Neuronal stem cell (in vitro differentiated cells): ENCODE data around the gene MUCL3.
"Not testable (repeated sequence)": the region's sequence is repeated elsewhere in the genome, so short reads cannot be mapped to it uniquely, and the experiment has no call there.

Experiments
- DNase-seq: peaks from one replicate; pipeline ENCODE4 v3.0.0-alpha.2; 2013; ENCODE audit warnings: low spot score
- H2AFZ ChIP-seq: one replicate; pipeline ENCODE4 v1.6.1; 2013; ENCODE audit warnings: mild to moderate bottlenecking, low read length, inconsistent platforms
- H2AK5ac ChIP-seq: 2 replicates; pipeline ENCODE4 v1.6.1; 2013; ENCODE audit warnings: low read depth, mild to moderate bottlenecking, inconsistent platforms, low read length, moderate library complexity, mixed read lengths
- H2BK120ac ChIP-seq: 2 replicates; pipeline ENCODE4 v1.6.1; 2013; ENCODE audit warnings: low read depth, mild to moderate bottlenecking, inconsistent platforms, low read length, moderate library complexity, mixed read lengths
- H2BK12ac ChIP-seq: one replicate; pipeline ENCODE4 v1.6.1; 2013; ENCODE audit warnings: low read length, inconsistent platforms
- H2BK15ac ChIP-seq: 2 replicates; pipeline ENCODE4 v1.6.1; 2013; ENCODE audit warnings: mild to moderate bottlenecking, low read length, inconsistent platforms, mixed read lengths
- H2BK5ac ChIP-seq: one replicate; pipeline ENCODE4 v1.6.1; 2013; ENCODE audit warnings: inconsistent platforms, mild to moderate bottlenecking, low read length, moderate library complexity
- H3K14ac ChIP-seq: one replicate; pipeline ENCODE4 v1.6.1; 2013; ENCODE audit warnings: low read length, inconsistent platforms
- H3K18ac ChIP-seq: 2 replicates; pipeline ENCODE4 v1.6.1; 2013; ENCODE audit warnings: low read length, inconsistent platforms
- H3K23ac ChIP-seq: 2 replicates; pipeline ENCODE4 v1.6.1; 2013; ENCODE audit warnings: low read depth, mild to moderate bottlenecking, mixed read lengths, low read length, inconsistent platforms; ENCODE audit not compliant: poor library complexity
- H3K27ac ChIP-seq: replicated peaks from 3 replicates; pipeline ENCODE4 v1.5.1; 2013; ENCODE audit warnings: low read length, inconsistent platforms
- H3K27me3 ChIP-seq, 3 experiments: 2 replicates each; pipeline ENCODE4 v1.6.1; 2013; ENCODE audit warnings: low read length in 3 of 3, mild to moderate bottlenecking in 2 of 3, inconsistent platforms in 1 of 3, low read depth in 1 of 3, mixed read lengths in 1 of 3, moderate library complexity in 1 of 3; ENCODE audit not compliant: control insufficient read depth in 3 of 3, insufficient read depth in 3 of 3
- H3K36me3 ChIP-seq, 2 donors: replicated peaks in 1 of 2; 2 replicates each; pipeline ENCODE4 v1.6.1; 2013; ENCODE audit warnings: low read length in 2 of 2; ENCODE audit not compliant: control insufficient read depth in 2 of 2, insufficient read depth in 2 of 2
- H3K4ac ChIP-seq: 2 replicates; pipeline ENCODE4 v1.6.1; 2013; ENCODE audit warnings: inconsistent platforms, mild to moderate bottlenecking, low read length, moderate library complexity
- H3K4me1 ChIP-seq, 2 donors: 1 replicate in 1 of 2; 2 replicates in 1 of 2; pipeline ENCODE4 v1.6.1; 2013; ENCODE audit warnings: low read length in 2 of 2, low read depth in 1 of 2; ENCODE audit not compliant: control insufficient read depth in 2 of 2, insufficient read depth in 1 of 2
- H3K4me2 ChIP-seq: one replicate; pipeline ENCODE4 v1.6.1; 2013; ENCODE audit warnings: mild to moderate bottlenecking, low read length, inconsistent platforms; ENCODE audit not compliant: insufficient read depth, poor library complexity, severe bottlenecking
- H3K4me3 ChIP-seq, 2 donors: 2 replicates each; pipeline ENCODE4 v1.5.1; 2013; ENCODE audit warnings: low read length in 2 of 2, mild to moderate bottlenecking in 2 of 2, inconsistent platforms in 1 of 2, moderate library complexity in 1 of 2
- H3K79me1 ChIP-seq: one replicate; pipeline ENCODE4 v1.6.1; 2013; ENCODE audit warnings: low read depth, mild to moderate bottlenecking, inconsistent platforms, low read length, moderate library complexity
- H3K9ac ChIP-seq: one replicate; pipeline ENCODE4 v1.6.1; 2013; ENCODE audit warnings: mild to moderate bottlenecking, low read depth, low read length, inconsistent platforms; ENCODE audit not compliant: poor library complexity
- H3K9me3 ChIP-seq, 2 donors: replicated peaks in 1 of 2; 2 replicates each; pipeline versions ENCODE3 to v1.6.1; 2013; ENCODE audit warnings: low read length in 2 of 2, mild to moderate bottlenecking in 2 of 2, inconsistent platforms in 1 of 2, low read depth in 1 of 2, mixed read lengths in 1 of 2, moderate library complexity in 1 of 2; ENCODE audit not compliant: control insufficient read depth in 2 of 2, insufficient read depth in 1 of 2
- H4K8ac ChIP-seq: one replicate; pipeline ENCODE4 v1.6.1; 2013; ENCODE audit warnings: low read depth, mild to moderate bottlenecking, inconsistent platforms, low read length, moderate library complexity
- H4K91ac ChIP-seq: one replicate; pipeline ENCODE4 v1.6.1; 2013; ENCODE audit warnings: low read length, low read depth, mild to moderate bottlenecking, inconsistent platforms; ENCODE audit not compliant: poor library complexity
- WGBS, 2 donors: extraction: QIAGEN DNeasy Blood & Tissue Kit; methylation state at CpG; one replicate each; pipeline ENCODE4 v1.1.7; 2013; ENCODE audit warnings: missing lambda C conversion rate in 2 of 2, mixed read lengths in 1 of 2; ENCODE audit not compliant: insufficient read length in 2 of 2, insufficient replicate concordance in 1 of 2; ENCODE audit errors: extremely low coverage in 2 of 2; 5-methylcytosine and 5-hydroxymethylcytosine counted together

Gene MUCL3

DNA sequence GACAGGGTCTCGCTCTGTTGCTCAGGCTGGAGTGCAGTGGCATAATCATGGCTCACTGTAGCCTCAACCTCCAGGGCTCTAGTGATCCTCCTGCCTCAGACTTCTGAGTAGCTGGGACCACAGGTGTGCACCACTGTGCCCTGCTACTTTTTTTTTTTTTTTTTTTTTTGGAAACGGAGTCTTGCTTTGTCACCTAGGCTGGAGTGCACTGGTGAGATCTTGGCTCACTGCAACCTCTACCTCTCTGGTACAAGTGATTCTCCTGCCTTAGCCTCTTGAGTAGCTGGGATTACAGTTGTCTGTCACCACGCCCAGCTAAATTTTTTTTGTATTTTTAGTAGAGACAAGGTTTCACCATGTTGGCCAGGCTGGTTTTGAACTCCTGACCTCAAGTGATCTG is 13.7 kb upstream of the MUCL3 start:
- H3K14ac ChIP-seq, H3K4ac ChIP-seq, H3K18ac ChIP-seq, H2BK5ac ChIP-seq, H2BK15ac ChIP-seq, H4K8ac ChIP-seq, H3K4me2 ChIP-seq, H3K4me3 ChIP-seq, H3K27me3 ChIP-seq, DNase-seq, H2AK5ac ChIP-seq, H3K4me1 ChIP-seq, H2BK120ac ChIP-seq, H2AFZ ChIP-seq, H3K9ac ChIP-seq, H3K79me1 ChIP-seq, H4K91ac ChIP-seq, H3K27ac ChIP-seq, H2BK12ac ChIP-seq, H3K23ac ChIP-seq: not testable (repeated sequence)
- Histone ChIP-seq H3K36me3 (peaks cover 33 to 56% of the 10 kb centered on the region in 2 donors), H3K9me3 (peaks cover 4 to 13% of the 10 kb centered on the region in 2 donors)
- WGBS, 2 donors = no CpG with 5 or more reads among the region's 3 CpGs

DNA sequence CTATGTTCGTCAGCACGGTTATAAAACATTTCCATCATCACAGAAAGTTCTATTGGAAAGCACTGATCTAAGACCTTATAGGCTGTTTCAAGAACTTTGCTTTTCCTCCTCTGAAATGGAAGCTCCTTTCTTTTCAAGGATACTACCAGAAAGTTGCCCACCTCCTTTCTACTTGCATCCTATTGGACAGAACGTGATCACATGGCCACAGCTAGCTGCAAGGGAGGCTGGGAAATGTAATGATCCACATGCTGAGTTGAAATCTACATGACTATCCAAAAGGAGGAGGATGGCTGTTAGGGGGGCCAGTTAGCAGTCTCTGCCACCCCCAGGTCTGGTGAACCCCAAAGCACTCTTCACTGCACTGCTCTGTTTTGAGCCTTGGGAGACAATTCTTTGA is 12.1 kb upstream of the MUCL3 start:
- H3K79me1 ChIP-seq = no peaks in the 10 kb centered on the region

DNA sequence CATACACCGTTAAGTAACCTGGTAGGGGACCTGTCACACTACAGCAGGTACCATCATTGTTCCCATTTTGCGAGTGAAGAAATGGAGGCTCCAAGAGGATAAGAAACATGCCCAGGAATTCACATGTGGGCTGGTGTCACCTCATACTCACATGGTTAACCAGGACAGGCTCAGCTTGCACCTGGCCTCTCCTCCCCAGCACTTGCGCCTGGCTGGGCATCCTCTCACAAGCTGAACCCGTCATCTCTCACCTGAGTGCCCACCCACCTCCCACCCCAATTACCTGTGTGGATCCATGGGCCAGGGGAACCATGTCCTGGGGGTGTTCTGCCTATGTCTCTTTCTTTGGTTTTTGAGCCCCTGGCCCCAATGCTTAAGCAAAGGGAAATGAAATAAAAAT is 10.3 kb upstream of the MUCL3 start:
- Histone ChIP-seq H2BK120ac (no peak overlapping the region), H3K79me1 (no peaks in the 10 kb centered on the region), H3K9me3 (peaks cover 4 to 13% of the 10 kb centered on the region in 2 donors), H3K4me2 (no peak overlapping the region), H3K4me1 (no peaks in the 10 kb centered on the region), H3K4me3 (no peak overlapping the region), H3K18ac (no peak overlapping the region), H2BK5ac (no peak overlapping the region), H3K23ac (no peak overlapping the region), H4K91ac (no peak overlapping the region), H2AK5ac (peak overlapping the region; percentile 13), H3K14ac (no peak overlapping the region), H3K4ac (no peak overlapping the region), H3K27ac (no peak overlapping the region), H3K36me3 (peaks cover 12 to 24% of the 10 kb centered on the region in 2 donors), H3K27me3 (peaks cover 0 to 16% (median 0%) of the 10 kb centered on the region in 3 experiments), H4K8ac (no peak overlapping the region), H3K9ac (no peak overlapping the region), H2AFZ (no peak overlapping the region), H2BK15ac (no peak overlapping the region), H2BK12ac (no peak overlapping the region)
- no peak for DNase-seq
- no CpG with 5 or more reads among the region's 4 CpGs for WGBS, 2 donors

More for the DNA sequence above, 12.1 kb upstream of the MUCL3 start:
- H2BK15ac ChIP-seq = no peak overlapping the region
- no CpG with 5 or more reads among the region's 3 CpGs for WGBS, 2 donors
- H3K4me2 ChIP-seq = no peak overlapping the region
- no peak for DNase-seq
- H3K27ac ChIP-seq = no peak overlapping the region
- no peak overlapping the region for H3K4ac ChIP-seq
- no peak overlapping the region for H2BK12ac ChIP-seq
- no peak overlapping the region for H2AK5ac ChIP-seq
- H2BK5ac ChIP-seq = no peak overlapping the region
- H3K18ac ChIP-seq = no peak overlapping the region
- no peak overlapping the region for H2BK120ac ChIP-seq
- H3K27me3 ChIP-seq = peaks cover 0 to 2% (median 0%) of the 10 kb centered on the region in 3 experiments
- H3K36me3 ChIP-seq = peaks cover 20 to 40% of the 10 kb centered on the region in 2 donors
- H3K9ac ChIP-seq = no peak overlapping the region
- H3K23ac ChIP-seq = no peak overlapping the region
- no peak overlapping the region for H3K4me3 ChIP-seq
- no peak overlapping the region for H4K8ac ChIP-seq
- H3K4me1 ChIP-seq = no peaks in the 10 kb centered on the region
- H3K9me3 ChIP-seq = peaks cover 4 to 13% of the 10 kb centered on the region in 2 donors
- no peak overlapping the region for H3K14ac ChIP-seq
- no peak overlapping the region for H2AFZ ChIP-seq
- no peak overlapping the region for H4K91ac ChIP-seq

- Histone ChIP-seq H3K14ac (no peak overlapping the region), H2AK5ac (no peak overlapping the region), H3K23ac (no peak overlapping the region), H2BK5ac (no peak overlapping the region), H2BK120ac (no peak overlapping the region), H3K18ac (no peak overlapping the region), H4K8ac (no peak overlapping the region), H3K36me3 (peaks cover 7 to 17% of the 10 kb centered on the region in 2 donors), H3K4me1 (peaks cover 0 to 2% of the 10 kb centered on the region in 2 donors), H3K27ac (no peak overlapping the region), H3K4me3 (no peak overlapping the region), H4K91ac (no peak overlapping the region), H3K79me1 (no peaks in the 10 kb centered on the region), H3K4me2 (no peak overlapping the region), H3K9me3 (peaks cover 4 to 13% of the 10 kb centered on the region in 2 donors), H2AFZ (peak overlapping the region; percentile 15), H3K9ac (peak overlapping the region; percentile 26), H2BK12ac (no peak overlapping the region), H3K4ac (no peak overlapping the region), H3K27me3 (peaks cover 0 to 18% (median 0%) of the 10 kb centered on the region in 3 experiments), H2BK15ac (peak overlapping the region; percentile 10)
- no peak for DNase-seq
- WGBS, 2 donors = no CpG with 5 or more reads among the region's 8 CpGs
Observed at GRCh38 chr6:30931272-30931671, 9.5 kb upstream of the MUCL3 start.
